Hematopoietic multipotent progenitor cell treated with erythropoietin and hydrocortisone succinate and interleukin-3 and kit ligand, for 4 days (in vitro differentiated cells): Measurements from ENCODE around the gene MAST4.

Experiments used
- DNase-seq: peaks from one replicate; pipeline ENCODE4 v3.0.0-alpha.2; 2015

MAST4 gene

DNA sequence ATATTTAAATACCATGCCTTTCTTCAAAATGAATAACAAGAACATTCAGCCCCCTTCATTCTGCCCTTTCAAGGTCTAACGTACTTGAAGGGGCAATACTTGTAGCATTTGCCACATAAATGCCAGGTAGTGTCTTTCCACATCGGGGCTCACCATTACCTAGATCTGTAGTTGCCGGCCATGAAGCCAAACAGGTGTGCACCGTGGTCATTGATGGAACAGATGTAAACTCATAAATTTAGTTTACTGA is 407.4 kb downstream of the MAST4 start:
- DNase-seq, result no peak

DNA sequence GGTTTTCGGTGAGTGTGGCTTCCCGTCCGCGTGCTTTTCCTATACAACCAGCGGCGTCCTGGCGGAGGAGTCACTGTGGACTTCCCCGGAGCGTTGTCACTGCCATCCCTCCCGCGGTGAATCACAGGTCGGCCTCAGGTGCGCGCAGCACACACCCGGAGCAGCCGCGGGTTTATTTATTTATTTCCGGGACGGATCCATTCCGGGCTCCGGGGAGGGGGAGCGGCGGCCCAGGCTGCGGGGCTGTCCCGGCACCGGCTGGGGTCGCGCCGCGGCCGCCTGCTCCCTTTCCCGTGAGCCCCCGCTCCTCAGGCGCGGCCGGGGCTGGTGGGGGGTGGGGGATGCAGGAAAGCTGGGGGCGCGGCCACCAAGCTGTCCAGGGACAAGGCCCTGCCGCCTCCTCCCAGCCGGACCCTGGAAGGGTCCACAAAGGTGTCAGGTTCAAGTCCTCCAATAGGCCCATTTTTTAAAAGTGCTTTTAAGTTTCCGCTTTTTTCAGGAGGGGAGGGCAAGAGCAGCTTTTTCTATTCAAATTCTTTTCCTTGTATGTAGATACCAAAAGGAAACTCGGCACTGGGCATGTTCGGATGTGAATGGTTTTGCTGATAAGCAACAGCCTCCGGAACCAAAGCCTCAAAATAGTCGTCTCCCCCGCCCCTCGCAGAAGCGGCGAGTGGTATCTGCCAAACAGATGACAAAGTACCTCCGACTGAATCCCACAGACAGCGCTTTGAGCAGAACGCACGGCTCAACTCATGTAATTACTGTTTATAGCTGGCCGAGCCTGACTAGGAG is 407.9 kb downstream of the MAST4 start:
- peak; percentile 99 for DNase-seq

DNA sequence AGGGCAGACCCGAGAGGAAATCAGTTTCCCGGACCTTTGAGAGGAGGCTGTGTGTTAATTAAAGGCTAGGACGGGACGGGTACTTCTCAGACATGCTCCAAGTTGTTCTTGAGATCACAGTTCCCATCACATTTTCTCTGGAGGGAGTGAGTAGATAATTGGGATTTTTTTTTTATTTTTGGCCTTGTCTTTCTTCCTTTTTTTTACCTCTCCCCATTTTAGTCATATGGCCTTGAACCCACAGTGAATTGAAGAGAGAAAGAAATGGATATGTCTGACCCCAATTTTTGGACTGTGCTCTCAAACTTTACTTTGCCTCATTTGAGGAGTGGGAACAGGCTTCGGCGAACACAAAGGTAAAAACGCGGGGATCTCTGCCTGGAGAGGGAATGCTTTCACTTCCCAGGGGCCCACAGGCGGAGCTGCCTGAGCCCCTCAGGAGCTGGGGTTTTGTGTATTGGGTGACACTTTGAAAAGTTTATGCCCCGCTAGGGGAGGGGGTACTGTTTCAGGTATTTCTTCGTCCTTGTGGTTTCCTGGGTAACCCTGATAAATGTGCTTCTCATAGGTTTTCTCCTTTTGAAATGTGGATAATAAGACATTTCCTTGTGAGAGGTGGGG is 408.6 kb downstream of the MAST4 start:
- no peak for DNase-seq

GRCh38 chr5:67005737-67006499 is 409.7 kb downstream of the MAST4 start:
- DNase-seq, result no peak

DNA sequence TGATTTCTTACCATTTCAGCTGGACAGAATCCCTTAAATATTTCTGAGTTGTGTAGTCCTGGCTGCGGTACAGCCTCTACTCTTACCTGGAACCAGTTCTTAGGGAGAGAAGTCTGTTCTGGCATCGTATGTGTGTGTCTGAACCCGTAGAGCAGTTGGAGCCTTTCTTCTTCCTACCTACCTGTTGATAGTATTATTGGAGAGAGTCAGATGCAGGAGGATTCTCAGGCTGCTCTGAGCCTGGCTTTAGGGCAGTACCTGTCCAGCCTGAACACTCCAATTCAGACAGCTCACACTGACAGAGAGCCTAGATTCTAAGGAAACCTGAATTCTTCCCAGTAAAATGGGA is 410.3 kb downstream of the MAST4 start:
- no peak for DNase-seq

DNA sequence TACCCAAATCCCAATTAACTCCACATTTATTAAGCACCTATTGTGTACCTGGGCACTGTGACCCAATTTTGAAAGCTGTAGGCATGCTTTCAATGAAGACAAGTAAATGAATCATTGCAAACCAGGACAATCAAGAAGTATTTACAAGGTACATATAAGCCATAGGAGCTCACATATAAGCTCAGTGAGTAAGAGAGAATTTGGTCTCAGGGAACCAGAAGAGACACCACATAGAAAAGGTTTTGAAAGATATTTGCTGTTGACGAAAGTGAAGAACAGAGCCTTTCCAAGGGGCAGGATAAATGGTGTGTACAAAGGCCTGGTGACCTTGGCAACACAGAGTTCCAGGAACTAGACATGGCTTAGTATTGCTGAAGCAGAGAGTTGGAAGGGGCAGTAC is 412.8 kb downstream of the MAST4 start:
- DNase-seq, result no peak

- no peak for DNase-seq
These were observed 414.7 kb downstream of the MAST4 start for GRCh38 chr5:67010684-67011409.

DNA sequence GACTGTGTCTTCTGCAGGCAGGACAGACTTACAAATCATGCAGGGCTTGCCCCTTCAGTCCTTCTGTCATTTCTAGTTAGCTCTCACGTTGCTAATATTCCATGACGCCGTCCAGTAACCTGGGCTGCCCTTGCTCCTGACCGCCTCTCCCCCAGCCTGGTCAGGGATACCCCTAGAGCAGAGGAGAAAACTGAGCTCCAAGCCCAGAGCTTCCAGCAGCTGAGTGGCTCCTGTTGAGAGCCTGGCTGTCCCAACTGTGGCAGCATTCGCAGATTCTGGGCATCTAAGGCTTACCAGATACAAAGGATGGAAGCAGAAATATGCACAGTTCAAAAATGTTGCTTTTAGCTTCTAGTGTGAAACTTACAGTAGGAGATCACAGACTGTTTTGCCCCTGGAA is 415.2 kb downstream of the MAST4 start:
- no peak for DNase-seq

DNA sequence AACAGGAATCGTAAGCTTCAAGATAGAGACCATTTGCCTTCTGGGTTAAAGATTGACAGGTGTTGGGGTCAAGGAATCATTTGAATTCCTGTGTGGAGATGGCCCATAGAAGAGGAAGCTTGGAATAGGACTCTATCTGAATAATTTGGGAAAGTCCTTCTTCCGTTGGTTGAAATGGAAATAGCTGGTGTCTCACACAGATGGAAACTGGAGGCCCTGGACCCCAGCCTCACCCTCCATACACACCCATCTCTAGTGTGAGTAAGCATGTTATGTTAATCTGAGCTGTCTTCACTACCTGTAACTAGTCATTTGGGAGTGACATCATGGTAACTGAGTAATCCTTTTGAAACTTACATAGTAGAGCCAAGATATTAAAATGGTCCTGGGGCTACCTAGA is 416.0 kb downstream of the MAST4 start:
- no peak for DNase-seq

DNA sequence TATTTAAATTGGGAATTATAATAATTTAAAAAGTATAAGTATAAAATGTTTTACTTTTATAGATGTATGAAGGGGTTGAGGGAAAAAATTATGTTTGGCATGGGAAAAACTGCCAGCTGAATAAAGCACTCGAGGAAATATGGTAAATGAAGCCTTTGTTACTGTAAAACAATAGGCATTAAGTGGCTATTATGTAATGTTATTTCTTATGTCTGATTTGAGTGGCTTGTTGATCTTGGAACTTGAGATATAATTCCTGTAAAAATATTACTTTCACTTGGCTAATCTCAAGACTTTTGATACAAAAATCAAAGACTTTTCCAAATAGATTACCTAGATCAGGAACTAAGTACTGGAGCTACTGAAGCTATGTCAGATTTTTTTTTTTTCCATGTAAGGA is 417.5 kb downstream of the MAST4 start:
- no peak for DNase-seq

- DNase-seq, result no peak
These were observed 418.0 kb downstream of the MAST4 start for GRCh38 chr5:67014191-67014590.

DNA sequence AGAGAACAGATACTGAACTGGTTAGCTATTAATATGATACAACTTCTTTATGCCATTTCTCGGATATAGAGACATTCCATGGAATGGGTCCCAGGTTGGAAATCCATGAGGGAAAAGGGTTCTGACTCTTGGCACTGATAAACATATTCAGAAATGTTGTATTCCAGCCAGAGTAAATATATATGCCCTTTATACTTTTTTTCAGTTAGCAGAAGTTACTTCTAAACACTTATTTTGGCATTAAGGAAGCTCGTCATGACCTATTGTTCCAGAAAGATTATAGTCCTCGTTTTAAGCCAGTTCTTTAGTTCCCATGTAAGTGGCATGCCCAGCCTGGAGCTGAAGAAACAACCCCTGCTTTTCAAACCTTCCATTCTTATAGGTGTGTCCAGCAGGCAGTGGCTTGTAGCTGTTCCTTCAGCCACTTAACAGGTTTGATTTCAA is 418.8 kb downstream of the MAST4 start:
- peak; percentile 24 for DNase-seq

DNA sequence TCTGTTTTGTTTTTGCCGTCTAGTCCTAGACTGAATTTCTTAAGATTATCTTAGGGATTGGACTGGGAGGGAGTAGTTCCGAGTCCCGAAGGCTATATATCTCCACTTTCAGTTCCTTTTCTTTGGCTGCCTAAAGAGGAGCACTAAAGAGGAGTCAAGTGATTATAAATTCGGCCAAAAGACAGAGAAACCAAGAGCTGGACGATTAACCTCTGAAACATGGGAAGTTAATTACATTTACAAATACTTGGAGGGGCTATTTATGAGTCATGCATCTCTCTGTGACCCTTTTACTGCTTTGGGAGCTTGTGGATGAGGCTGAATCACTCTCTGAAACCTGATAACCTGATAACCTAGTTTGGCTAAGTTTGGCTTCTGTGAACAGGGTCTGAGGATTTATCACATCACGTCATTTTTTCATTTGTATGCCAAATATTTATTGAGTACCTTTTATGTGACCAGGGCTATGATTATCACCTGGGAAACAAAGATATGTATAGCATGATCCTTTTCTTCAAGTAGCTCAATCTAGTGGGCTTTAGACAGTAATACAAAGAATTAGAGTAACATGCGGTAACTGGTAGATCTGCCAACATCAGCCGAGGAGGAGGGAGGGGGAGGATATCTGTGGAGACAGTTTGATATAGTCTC is 419.5 kb downstream of the MAST4 start:
- DNase-seq, result peak; percentile 52

DNA sequence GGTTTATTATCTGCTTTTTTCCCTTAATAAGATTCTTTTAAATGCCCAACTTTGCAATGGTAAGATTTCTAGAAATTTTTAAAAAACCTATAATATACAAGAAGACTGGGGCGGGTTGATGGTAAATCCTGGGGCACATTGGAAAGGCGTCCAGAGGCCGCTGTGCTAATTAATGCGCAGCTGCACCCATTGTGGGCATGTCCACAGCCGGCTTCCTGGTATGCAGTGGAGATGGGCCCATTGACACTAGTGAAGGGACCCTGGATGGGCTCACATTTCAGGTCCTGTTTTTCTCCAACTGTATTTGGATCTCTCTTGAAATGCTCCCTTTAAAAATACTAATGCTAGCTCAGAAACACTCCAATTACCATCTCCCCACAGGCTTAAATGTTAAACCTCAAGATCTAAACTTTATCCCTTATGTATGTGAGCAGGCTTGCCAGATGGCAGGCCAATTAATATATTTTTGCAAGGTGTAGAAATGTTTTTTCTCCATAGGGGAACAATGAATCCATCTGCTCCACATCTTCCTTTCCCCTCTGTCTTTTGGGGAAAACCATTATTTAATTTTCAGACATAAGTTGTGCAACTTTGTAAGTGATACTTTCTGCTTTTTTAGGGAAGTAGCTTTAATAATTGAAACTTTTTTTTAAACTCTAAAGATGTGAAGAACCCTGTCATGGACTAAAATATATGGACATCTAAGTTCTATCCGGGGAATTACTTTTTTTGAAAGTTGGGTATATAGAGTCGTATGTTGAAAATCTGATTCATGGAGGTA is 423.1 kb downstream of the MAST4 start:
- DNase-seq, result no peak

DNA sequence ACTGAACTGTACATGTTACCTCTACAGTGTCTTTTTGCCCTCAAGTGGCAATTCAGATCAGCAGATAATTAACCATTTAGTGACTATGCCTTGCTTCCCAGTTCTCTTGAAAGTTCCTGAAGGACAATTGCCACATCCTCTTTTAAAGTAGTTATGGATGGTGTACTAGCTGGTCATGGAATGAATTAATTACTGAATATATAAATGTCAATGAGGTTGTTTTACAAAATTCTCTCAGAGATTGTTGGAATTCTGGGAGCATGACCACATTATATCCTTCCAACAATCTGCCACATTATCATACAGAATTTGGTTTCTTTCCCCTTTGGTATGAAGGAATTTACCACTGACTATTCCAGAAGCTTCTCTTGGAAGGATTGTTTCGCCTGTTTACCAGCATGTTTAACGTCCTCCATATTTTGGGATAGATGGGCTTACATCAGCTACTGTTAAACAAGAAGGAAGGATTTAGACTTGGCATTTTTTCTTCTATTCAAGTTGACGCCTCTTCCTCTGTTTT is 424.0 kb downstream of the MAST4 start:
- DNase-seq, result no peak

DNA sequence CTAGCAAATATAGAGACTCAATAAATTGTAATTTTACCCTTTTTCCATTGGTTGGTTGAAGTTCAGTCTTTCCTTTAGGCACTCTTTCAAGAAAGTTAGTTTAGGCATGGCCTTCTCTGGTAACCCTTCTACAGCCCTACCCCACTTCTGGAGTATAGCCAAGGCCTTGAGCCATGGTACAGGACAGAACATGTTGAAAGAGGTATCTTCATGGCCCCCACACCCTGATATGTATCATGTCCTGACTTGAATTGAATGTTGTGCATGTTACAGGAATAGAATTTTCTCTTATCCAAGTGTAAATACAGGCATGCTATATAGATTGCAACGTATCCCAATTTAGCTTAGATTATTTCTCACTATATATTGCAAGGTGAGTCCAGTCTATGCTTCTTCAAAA is 424.8 kb downstream of the MAST4 start:
- no peak for DNase-seq

- no peak for DNase-seq
These were observed 425.3 kb downstream of the MAST4 start for GRCh38 chr5:67021521-67021920.

GRCh38 chr5:67021962-67022361 is 425.8 kb downstream of the MAST4 start:
- no peak for DNase-seq

DNA sequence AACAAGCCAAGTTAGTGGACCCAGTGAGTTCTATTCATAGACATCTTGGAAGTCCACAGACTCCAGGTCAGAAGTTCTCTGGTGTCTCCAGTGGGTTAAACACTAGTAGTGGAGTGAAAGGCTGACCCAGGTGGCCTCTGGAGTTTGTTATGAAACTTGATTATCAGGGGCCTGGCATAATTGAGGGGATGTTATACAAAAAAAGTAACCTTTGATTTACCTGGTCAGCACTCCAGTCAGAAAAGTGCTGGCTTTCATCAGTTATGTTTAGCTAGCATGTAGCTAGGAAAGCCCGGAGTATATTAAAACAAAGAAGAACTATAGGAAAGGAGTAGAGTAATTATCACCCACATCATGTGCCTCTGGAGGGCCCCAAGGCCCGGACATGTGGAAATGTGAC is 429.3 kb downstream of the MAST4 start:
- no peak for DNase-seq

DNA sequence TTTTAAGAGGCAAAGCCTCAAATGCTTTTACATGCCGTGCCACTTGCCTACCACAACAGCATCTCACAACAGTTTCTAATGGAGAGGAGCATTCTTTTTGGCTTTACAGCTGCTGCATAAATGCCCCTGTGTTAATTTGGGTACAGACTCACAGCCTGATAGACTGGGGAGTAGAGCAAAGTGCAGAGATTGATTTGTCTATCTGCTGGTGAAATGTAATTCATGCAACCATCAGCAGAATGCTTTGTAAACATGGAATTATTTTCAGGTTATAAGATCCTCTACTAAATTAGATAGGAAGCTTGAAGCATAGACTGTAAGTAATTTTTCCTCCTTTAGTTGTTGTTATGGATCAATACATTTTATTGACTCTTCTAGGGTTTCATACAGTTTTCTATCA is 430.1 kb downstream of the MAST4 start:
- no peak for DNase-seq

DNA sequence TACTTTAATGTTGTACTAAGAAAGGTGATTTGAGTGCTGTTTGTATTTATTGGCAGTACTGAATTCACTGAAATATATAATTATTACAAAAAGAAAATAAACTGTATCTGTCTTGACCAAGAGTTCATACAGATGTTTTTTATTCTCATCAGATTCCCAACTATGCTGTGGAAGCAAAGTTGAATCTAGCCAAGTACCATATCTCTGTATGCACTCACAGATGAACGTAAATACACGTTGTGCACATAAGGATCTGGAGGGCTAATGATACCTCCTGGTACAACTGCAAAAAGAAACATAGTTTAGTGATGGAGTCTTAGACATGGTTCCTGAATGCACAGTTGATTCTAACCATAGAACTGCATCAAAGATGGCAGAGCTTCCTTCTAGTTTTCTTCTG is 431.0 kb downstream of the MAST4 start:
- no peak for DNase-seq

- no peak for DNase-seq
These were observed 432.2 kb downstream of the MAST4 start for GRCh38 chr5:67028371-67028770.
